HG03342 (cell line): ENCODE data around the gene ABHD12.
"Not testable (repeated sequence)": the region's sequence is repeated elsewhere in the genome, so short reads cannot be mapped to it uniquely, and the experiment has no call there.

ENCODE experiments used
- ATAC-seq: cut with Tn5 transposase; IDR thresholded peaks from one replicate; pipeline ENCODE4 v1.9.1; 2021; ENCODE audit warnings: mild to moderate bottlenecking, moderate library complexity; ENCODE audit not compliant: unreplicated experiment

Gene ABHD12

DNA sequence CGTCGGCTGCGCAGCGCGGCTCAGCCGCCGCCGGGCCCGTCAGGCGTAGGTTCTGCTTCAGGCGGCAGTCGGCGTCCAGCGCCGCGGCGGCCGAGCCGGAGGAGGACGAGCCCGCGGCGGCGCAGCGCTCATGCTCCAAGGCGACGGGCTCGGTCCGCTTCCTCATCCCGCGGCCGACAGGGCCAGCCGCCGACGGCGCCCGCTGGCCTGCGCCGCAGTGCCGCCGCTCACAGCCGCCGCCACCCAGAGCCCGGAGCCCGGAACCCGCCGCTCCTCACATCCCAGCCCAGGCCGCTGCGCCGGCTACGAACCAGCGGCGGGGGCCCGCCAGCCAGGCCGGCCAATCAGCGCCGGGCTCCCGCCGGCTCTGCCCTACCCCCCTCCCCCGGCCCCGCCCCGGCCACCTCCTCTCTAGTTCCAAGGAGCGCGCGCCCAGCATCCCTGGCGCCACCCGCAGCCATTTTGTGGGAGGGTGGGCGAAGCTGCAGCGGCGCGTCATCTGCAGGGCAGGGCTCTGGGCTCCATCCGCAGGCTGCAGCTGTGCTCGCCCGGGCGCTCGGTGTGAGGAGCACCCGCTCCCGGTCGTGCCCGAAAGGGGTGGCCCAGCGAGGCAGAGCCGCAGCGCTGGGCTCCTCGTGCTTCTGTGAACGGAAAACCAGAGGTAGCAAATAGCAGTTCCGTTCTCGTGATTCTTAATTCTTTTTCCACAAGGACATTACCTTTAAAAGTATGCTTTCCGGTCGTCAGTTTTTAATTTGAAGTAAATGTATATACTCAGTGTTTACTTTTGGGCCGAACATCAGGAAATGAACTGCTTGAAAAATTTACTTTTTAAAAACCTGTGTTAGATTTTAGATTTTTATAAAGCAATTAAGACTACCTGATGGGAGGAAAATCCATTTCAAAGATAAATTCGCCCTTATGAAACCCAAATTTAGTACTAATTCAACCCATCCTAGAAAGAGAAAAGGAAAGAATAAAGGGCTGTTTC is at the start of gene ABHD12:
Gene ABHD12 (minus strand): TSS at position 298 of the 991 bp plus-strand sequence. CDS start 132 bp downstream, at position 166.
- ATAC-seq: peak; percentile 90

DNA sequence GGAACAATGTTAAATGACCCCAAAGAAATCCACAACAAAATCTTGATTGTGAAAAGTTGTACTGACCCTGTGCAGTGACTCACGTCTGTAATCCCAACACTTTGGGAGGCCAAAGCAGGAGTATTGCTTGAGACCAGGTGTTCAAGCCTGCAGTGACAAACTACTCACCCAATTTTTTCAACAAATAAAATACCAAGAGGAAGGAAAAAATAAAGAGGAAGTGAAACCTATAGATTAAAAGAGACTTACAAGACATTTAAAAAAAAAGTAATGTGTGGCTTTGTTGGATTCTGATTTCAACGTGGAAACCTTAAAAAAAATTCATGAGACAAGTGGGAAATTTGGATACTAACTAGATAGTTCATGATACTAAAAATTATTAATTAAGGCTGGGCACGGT is 48.7 kb upstream of the ABHD12 start:
- ATAC-seq: no peak

DNA sequence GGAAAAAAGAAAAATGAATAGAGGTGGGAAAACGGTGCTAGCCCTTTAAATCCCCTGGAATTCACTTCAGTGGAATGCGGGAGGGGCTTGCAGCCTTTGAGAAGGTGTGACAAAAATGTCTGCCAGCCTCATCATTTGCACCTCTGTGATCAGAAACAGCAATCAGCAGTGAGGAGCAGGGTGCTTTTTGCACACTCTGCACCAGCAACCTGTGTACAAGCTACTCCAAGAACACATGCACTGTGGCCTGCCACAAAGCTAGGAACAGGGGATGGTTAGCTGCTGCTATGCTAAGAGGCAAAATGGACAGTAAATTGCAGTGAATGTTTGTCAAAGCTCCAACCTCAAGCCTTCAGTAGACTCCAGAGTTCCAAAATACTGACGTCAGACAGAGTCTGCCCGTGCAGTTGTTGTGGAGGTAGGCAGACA is 46.5 kb upstream of the ABHD12 start:
- ATAC-seq: no peak

DNA sequence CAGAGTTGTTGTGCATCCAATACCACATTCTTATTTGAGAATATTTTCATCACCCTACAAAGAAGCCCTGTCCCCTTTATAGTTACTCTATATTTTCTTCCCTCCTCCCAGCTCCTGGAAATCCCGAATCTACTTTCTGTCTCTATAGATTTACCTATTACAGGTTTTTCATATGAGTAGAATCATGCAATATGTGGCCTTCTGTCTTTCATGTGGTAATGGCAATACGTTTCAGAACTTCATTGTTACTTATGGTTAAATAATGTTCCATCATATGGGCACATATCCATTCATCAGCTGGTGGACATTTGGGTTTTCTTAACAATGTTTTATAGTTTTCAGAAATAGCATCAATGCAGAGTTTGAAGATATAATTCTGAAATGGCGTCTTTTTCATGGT is 33.9 kb upstream of the ABHD12 start:
- ATAC-seq: no peak

DNA sequence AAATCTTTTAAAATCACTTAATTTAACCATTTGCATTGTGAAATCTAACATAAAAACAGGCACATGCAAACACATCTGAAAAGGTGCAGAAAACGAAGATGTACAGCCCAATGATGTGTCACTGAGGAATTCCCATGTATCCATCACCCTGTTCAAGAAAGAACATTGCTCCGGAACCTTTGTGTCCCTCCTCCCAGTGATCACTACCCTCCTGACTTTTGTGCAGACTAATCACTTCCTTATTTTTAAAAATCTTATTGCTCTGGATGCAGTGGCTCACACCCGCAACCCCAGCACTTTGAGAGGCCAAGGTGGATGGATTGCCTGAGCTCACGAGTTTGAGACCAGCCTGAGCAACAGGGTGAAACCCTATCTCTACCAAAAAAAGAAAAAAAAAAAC is 31.4 kb upstream of the ABHD12 start:
- ATAC-seq: no peak

DNA sequence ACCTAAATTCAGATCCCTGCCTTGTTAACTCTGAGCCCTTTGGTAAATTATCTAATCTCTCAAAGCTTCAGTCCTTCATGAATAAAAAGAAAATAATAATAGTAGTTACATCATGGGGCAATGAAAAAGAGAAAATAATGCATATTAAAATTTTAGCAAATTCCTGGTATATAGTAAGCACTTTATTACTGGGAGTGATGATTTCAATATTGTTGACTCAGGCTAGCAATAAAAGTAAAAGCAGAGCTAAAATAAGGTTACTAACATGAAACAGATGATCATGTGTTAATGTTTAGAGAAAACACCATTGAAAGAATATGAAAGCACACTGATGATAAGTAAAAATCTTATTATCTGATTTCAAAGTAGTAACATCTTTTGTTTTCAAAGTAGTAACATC is 30.5 kb upstream of the ABHD12 start:
- ATAC-seq: no peak

DNA sequence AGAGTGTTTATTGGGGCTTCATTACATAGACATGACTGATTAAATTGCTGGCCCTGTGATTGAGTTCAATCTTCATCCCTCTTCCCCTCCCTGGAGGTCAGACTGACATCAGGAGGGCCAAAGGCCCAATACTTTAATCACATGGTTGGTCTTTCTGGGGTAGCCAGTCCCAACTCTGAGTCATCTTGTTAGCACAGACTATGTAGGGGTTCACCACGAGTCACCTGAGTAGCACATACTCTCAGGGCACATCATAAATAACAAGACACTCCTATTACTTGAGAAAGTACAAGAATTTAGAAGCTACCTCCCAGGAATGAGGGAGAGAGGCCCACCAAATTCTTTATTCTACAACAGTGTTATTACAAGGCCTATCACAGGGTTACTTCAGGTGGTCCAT is 28.1 kb upstream of the ABHD12 start:
- ATAC-seq: no peak

DNA sequence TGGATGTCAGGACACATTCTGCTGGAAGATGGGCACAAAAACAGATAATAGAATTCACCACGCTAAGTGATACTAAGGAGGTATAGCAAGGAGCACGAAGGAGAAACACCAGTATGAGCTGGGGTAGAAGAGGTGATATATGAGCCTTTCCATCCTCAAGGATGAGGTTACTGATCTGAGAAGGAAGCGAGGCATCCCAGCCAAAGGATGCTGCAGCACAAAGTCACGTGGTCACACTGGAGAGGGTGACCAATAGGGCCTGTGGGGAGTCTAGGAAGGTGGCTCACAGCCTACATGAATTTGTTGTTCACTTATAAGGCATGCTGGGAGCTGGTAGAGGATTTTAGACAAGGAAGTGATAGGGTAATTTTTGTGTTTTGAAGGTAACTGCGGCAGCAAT is 18.3 kb upstream of the ABHD12 start:
- no peak for ATAC-seq

DNA sequence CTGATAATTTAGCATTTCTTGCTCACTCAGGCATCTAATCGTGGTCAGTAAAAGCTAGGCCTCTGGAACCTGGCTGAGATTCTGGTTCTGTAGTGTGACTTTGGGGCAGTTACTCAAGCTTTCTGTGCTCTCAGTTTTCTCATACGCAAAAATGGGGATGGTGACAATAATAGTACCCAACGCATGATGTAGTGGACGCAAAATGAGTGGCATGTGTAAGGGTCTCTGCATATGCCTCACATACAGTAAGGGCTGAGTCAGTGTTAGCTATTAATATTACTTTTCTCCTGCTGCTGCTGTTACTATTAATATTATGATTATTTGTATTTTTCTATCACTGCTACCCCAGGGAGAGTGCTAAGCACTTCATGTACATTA is 17.5 kb upstream of the ABHD12 start:
- no peak for ATAC-seq

DNA sequence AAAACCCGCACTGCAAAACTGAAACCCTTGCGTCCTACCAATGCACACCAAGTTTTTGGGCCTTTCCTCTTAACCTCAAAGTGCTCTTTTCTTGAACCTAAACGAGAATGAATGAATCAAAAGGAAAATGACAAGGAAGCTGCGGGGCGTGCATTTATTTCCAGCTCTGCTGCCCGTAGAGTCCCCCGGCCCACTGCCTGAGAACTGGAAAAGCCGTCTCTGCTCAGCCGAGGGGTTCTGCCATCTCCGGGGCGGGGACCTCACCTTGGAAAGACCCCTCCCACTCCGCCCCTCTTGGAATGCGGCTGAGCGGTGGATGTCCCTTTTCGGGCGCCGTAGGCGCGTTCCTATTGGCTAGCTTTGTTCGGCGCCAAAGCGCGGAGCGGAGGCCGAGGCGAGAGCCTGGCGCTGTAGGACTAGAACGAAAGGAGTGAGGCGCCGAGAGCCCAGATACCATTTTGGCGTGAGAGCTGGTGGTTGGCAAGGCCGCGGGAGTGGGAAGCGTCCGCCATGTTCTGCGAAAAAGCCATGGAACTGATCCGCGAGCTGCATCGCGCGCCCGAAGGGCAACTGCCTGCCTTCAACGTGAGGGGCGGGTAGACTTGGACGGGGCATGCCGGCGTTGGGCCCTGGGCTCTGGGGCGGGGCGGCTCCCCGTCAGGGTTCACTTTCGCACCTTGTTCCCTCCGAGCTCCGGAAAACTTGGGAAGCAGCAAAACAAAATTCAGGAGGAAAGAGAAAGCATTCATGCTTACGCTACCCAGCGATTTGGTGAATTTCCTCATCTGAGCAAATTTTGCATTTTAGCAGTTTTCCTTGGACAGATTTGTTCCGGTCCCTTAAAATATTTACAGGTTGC is 16.9 kb upstream of the ABHD12 start, which contains the start of gene GINS1:
Gene GINS1 (plus strand): TSS at position 363 of the 859 bp plus-strand sequence. CDS start 148 bp downstream, at position 511.
- ATAC-seq: peak; percentile 86

DNA sequence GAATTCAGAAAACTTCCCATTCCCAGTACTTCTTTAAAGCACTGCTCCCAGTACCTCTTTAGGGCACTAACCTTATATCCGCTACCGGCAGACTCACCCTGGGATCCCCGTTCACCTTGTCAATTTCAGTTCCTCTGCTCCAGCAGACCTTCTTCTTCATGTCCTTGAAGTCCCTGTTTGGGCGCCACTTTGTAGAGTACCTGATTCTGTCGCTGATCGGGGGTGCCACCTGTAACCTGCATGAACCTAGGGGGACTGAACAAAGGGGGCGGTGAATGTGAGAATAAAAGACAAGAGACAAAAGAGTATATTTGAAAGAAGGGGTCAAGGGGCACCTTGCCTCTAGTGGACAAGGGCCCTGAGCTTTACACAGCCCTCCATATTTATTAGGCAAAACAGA is 11.9 kb upstream of the ABHD12 start:
- ATAC-seq: no peak

DNA sequence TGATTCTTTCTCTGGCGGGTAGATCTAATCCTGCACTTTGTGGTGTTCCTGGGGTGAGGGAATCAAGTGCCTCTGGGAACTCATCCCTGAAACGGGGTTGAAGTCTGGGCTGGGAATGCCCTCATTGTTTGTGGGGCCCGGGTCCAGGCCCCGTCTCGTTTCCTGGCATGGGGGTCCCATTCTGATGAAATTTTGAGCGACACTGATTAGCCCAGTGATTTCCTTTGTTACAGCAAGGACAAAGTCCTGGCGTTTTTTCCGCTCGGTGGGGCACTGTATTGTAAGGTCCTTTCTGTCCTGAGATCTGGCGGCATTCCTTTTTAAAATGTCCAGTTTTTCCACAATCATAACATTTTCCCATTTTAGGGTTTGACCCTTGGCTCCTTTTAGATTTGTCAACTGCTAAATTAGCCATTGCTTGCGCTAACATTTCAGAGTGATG is 9.7 kb upstream of the ABHD12 start:
- ATAC-seq: not testable (repeated sequence)

DNA sequence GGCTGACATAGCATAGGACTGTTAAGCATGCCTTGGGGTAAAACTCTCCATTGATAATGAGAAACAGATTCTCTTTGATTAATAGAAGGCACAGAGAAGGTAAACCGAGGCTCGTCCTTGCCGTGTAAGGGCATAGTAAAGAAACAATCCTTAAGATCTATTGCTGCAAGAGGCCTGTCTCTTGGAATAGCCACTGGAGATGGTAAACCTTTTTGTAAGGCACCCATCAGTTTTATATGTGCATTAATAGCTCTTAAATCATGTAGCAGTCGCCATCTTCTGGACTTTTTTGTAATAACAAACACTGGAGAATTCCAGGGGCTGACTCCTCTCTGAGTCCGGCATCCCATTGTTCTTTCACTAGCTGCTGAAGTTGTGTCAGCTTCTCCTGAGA is 8.4 kb upstream of the ABHD12 start:
- no peak for ATAC-seq

DNA sequence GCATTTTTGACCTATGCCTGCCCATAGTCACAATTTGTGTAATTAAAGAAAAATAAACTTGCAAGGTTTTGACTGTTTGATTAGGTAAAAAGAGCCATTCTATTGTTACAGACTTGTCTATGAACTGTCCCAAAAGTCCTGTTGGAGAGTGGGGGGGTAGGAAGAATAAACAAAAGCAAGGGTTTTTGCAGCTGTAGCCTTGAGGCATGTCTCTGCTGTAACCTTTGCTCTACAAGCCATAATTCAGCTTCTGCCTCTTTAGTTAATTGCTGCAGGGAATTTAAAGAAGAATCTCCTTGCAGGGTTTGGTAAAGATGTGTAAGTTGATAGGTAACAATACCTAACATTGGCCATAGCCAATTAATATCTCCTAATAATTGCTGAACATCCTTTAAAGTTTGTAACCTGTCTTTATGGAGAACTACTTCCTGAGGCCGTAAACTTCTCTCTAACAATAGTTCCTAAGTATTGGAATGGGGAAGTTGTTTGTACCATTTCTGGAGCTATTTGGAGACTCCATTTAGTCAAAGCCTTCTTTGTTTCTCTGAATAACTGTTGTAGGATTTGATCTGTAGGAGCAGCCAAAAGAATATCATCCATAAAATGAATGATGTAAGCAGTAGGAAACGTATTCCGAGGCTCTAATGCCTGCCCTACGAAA is 7.9 kb upstream of the ABHD12 start:
- no peak for ATAC-seq

DNA sequence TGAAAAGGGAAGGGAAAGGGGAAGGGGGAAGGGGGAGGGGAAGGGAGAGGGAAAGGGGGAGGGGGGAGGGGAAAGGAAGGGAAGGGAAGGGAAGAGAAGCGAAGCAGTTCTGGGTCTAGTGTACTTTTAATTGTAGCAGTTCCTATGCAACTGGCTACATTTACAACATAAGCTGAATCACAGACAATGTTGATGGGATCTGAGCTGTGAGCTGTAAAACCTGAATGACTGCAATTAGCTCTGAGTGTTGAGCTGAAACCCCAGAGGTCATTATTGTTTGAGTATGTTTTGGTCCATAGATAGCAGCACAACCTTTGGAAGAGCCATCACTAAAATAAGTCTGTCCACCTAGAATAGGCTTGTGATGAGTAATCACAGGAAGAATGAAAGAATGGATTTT is 7.2 kb upstream of the ABHD12 start:
- no peak for ATAC-seq

DNA sequence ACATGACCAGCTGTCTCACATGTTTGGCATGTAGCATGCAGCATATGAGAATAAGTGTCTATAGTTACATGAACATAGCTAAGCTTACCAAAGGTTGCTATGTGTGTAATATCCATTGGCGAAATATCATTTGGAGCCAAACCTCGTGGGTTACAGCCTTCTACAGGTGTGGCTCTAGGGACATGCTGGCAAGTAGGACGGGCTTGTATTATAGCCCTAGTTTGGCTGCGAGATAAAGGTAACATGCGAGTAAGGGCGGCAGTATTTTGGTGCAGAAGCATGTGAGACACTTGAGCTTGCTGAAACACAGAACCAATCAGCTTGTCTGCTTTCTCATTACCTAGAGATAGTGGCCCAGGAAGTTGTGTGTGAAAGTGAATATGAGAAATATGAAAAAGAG is 6.5 kb upstream of the ABHD12 start:
- no peak for ATAC-seq

DNA sequence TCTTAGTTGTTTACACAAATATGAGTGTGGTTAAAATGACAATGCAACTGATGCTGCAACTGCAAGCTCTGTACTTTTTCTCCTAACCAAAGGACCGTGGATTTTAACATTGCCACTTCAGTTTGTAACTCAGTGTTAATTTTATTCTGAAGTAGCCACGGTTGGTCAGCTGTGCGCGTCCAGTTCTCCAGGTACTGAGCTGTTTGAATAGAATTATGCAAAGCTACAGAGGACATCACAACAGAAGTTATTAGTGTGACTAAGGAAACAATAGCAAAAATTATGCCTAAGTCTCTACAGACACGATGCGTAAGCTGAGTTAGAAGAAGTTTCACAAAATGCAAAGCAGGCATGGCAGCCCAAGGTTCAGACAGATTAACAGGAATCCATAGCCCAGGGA is 4.4 kb upstream of the ABHD12 start:
- ATAC-seq: no peak

DNA sequence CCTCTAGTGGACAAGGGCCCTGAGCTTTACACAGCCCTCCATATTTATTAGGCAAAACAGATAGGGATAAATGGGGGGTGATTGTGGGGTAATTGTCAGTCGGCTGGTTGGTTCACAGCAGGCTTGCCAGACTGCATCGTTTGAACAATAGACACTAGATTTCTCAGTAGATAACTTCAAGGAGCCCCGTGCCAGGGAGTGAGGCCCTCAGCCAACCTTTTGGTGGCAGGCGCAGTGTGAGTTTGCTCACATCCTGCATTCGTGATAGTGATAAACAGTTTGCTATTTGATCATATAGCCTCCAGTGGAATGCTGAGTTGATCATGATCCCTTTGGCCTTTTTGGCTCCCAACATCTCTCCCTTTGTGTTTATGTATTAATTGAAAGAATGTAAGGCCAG is 3.6 kb upstream of the ABHD12 start:
- no peak for ATAC-seq

DNA sequence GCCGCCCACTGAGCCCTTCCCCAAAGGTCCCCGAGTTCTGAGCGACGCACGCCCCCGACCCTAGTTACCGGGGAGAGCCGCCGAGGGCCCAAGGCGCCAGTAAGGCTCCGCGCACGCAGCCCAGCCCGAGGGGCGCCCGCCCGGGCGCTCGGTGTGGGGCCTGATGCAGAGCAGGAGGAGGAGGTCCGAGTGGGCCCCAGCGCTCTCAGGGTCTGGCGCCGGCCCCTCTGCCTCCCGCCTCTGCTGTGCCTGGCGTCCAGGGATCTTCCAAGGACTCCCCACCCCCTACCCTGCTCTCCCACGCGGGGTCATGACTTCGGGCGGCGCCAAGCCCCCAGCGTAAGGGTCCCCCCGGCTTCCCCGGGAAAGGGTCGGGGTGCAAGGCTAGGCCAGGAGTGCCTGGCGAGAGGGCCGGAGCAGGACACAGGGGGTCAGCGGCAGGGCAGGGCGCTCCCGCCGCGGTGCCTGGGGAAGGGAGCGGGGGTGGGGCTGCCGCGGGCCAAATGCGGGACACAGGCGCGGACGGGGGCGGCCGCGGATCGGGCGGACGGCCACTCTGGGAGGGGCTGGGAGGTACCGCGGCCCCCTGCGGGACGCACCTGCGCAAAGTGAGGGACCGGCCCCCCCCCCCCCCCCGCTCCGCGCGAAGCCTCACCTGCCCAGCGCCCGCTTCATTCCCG is 637 bp downstream of the ABHD12 start:
- peak; percentile 24 for ATAC-seq

DNA sequence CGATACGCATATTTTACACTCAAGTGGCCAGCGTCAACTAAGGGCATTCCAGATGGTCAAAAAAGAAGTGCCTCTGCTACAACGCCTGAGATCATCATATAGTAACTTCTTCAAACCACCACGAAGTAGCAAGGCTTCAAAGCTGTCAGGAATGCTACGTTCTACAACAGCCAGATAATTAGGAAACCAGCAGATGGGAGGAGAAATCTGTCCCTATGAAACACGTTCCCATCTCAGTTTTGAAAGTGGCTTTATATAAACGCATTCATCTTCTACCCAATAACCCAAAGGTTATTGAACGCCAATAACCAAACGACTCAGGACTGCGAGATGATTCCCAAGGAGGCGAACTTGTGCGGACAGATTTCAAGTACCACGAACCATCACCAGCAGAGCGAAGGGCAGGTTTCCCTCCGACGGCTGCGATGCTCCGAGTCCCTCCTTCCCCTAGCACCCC is 1.2 kb downstream of the ABHD12 start:
- peak; percentile 0 for ATAC-seq
